22Rv1 (cell line): ENCODE results near the gene DNAH1.

ENCODE experiments used
- H3K27ac ChIP-seq: fragments of 450-650 bp; 2 replicates; pipeline ENCODE4 v1.5.1; 2017
- ZFX ChIP-seq: fragments of 450-650 bp; IDR thresholded peaks from 2 replicates; pipeline ENCODE4 v1.6.1; 2017; ENCODE audit warnings: antibody characterized with exemption, borderline replicate concordance
- TF ChIP-seq, protein P1 (sequence below): fragments of 450-650 bp; IDR thresholded peaks from 2 replicates; pipeline ENCODE4 v1.5.1; 2017; ENCODE audit warnings: mild to moderate bottlenecking

Gene DNAH1

DNA sequence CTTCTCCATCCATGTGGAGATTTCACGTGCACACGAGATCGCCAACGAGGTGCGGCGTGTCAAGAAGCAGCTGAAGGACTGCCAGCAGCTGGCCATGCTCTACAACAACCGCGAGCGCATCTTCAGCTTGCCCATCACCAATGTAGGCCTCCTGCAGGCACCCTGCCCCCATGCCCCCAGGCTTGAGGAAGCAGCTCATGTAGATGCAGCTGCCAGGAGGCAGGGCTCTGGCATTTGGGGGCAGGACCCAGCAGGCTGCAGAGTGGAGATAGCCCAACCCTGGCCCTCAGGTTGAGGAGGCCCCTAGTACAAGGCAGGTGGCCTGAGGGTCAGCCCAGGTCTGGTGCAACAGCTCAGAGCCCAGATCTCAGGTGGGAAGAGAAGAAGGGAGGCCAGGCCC is 36.4 kb downstream of the DNAH1 start:
- TF ChIP-seq, protein P1, sequence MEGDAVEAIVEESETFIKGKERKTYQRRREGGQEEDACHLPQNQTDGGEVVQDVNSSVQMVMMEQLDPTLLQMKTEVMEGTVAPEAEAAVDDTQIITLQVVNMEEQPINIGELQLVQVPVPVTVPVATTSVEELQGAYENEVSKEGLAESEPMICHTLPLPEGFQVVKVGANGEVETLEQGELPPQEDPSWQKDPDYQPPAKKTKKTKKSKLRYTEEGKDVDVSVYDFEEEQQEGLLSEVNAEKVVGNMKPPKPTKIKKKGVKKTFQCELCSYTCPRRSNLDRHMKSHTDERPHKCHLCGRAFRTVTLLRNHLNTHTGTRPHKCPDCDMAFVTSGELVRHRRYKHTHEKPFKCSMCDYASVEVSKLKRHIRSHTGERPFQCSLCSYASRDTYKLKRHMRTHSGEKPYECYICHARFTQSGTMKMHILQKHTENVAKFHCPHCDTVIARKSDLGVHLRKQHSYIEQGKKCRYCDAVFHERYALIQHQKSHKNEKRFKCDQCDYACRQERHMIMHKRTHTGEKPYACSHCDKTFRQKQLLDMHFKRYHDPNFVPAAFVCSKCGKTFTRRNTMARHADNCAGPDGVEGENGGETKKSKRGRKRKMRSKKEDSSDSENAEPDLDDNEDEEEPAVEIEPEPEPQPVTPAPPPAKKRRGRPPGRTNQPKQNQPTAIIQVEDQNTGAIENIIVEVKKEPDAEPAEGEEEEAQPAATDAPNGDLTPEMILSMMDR: no peak
- no peak for TF ChIP-seq ZFX
- H3K27ac ChIP-seq: no peak overlapping the region

- TF ChIP-seq, protein P1: no peak
- TF ChIP-seq ZFX: no peak
- H3K27ac ChIP-seq: no peak overlapping the region
These were observed 37.3 kb downstream of the DNAH1 start for GRCh38 chr3:52353291-52353855.

- TF ChIP-seq, protein P1: no peak
- TF ChIP-seq ZFX: no peak
- no peak overlapping the region for H3K27ac ChIP-seq
These were observed 38.6 kb downstream of the DNAH1 start for GRCh38 chr3:52354676-52355075.

DNA sequence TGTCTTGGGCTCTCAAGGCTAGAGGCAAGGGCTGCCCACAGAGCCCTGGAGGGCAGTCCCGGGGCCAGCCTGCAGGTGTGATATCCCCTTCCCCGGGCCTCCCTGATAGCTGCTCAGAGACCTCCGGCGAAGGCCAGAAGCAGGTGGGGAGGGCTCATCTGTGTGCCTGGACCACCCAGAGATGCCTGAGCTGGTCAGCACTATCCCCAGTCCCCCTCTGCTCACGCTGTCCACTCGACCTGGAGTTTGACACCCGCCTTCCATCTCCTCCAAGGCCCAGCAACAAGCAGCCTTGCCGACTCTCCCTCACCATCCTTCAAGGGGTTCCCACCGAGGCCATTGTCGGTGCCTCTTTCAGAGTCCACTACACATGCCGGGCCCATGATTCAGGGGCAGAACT is 39.4 kb downstream of the DNAH1 start:
- no peak overlapping the region for H3K27ac ChIP-seq
- TF ChIP-seq ZFX: no peak
- TF ChIP-seq, protein P1: no peak

DNA sequence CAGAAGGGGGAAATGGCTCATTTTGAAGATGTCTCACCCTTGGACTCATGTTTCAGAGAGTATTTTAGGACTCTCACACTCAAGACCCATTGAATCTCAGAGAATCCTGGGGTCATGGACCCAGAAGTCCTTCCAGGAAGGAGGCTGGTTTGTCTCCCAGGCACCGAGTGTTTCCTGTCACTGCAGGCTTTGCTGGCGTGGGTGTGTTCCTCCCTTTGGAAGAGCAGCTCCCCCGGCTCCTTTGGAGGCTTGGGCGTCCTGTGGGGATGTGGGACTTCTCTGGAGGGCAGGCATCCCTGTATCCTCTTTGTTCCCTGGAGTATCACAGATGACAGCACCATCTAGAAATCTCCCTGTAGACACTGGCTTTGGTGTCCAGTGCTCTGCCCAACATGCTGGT is 40.0 kb downstream of the DNAH1 start:
- H3K27ac ChIP-seq: no peak overlapping the region
- TF ChIP-seq, protein P1: no peak
- TF ChIP-seq ZFX: no peak

GRCh38 chr3:52357151-52358080 is 41.3 kb downstream of the DNAH1 start:
- no peak overlapping the region for H3K27ac ChIP-seq
- TF ChIP-seq, protein P1: no peak
- TF ChIP-seq ZFX: no peak

DNA sequence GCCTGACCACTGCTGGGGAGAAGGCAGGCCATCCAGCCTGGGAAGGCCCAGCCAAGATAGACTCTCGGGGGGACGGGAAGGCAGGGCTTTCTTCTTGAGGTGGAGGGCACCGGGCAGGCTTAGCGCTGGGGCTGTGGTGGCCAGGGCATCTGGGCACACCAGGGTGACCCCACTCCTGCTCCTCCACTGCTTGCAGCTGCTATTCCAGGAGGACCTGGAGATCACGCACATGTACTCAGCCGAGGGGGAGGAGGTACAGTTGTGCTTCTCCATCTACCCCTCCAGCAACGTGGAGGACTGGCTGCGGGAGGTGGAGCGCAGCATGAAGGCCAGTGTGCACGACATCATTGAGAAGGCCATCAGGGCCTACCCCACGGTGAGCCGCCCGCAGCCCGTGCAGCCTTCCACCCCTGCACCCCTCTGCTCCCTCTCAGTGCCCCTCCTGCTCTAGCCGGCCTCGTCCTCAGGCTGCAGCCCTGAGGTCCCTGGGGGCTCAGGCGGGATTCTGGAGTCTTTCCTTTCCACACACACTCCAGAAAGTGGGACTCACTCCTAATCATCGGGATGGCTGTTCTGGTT is 42.3 kb downstream of the DNAH1 start:
- no peak for TF ChIP-seq ZFX
- TF ChIP-seq, protein P1: no peak
- no peak overlapping the region for H3K27ac ChIP-seq
